Epithelial cell of proximal tubule (primary cell): ENCODE measurements around the gene RCAN2. TPM values are rescaled to one million over a fixed set of nuclear protein-coding genes. Genes with fewer than 3 reads are reported as not detected.

ENCODE experiments used
- DNase-seq: peaks from one replicate; pipeline ENCODE4 v3.0.0-alpha.2; 2011; ENCODE audit warnings: low read depth
- H3K4me3 ChIP-seq: 2 replicates; pipeline ENCODE4 v1.5.1; 2011; ENCODE audit warnings: low read depth, mild to moderate bottlenecking, low read length
- CTCF ChIP-seq: conservative IDR thresholded peaks from 2 replicates; pipeline ENCODE4 v1.5.1; 2012; ENCODE audit warnings: low read depth, mild to moderate bottlenecking, low read length
- total RNA-seq: library from RNA; depleted of rRNA; stranded (reverse); fragments of >200 nt; gene quantifications from 2 replicates; pipeline ENCODE4 v1.2.3, GENCODE V29; 2015

Gene RCAN2
- total RNA-seq, 1 donor from 2014 or later = 5.3 TPM

- no peak for TF ChIP-seq CTCF
- H3K4me3 ChIP-seq = no peak overlapping the region
- DNase-seq = no peak
These were observed 16.2 kb upstream of the RCAN2 start for GRCh38 chr6:46507426-46507825.

- no peak for TF ChIP-seq CTCF
- DNase-seq = no peak
- no peak overlapping the region for H3K4me3 ChIP-seq
These were observed 14.7 kb upstream of the RCAN2 start for GRCh38 chr6:46505693-46506512.

- no peak overlapping the region for H3K4me3 ChIP-seq
- DNase-seq = no peak
- TF ChIP-seq CTCF = no peak
These were observed 13.0 kb upstream of the RCAN2 start for GRCh38 chr6:46504242-46504641.

- no peak for DNase-seq
- no peak overlapping the region for H3K4me3 ChIP-seq
- no peak for TF ChIP-seq CTCF
These were observed 11.4 kb upstream of the RCAN2 start for GRCh38 chr6:46502486-46503119.

- DNase-seq = no peak
- no peak for TF ChIP-seq CTCF
- H3K4me3 ChIP-seq = no peak overlapping the region
These were observed 10.2 kb upstream of the RCAN2 start for GRCh38 chr6:46501136-46502089.

- TF ChIP-seq CTCF = no peak
- no peak for DNase-seq
- no peak overlapping the region for H3K4me3 ChIP-seq
These were observed 9.1 kb upstream of the RCAN2 start for GRCh38 chr6:46500382-46500781.
